Neural cell (in vitro differentiated cells): ENCODE measurements around the gene NR1H4.

ENCODE experiments used
- MXI1 ChIP-seq: fragments of 450-650 bp; conservative IDR thresholded peaks from 2 replicates; pipeline ENCODE4 v1.6.1; 2014; ENCODE audit warnings: antibody characterized with exemption, mild to moderate bottlenecking; ENCODE audit not compliant: poor library complexity, severe bottlenecking
- POLR2AphosphoS5 ChIP-seq: IDR thresholded peaks from 2 replicates; pipeline ENCODE4 v1.6.1; 2012
- RAD21 ChIP-seq: fragments of 450-650 bp; conservative IDR thresholded peaks from 2 replicates; pipeline ENCODE4 v1.6.1; 2014; ENCODE audit warnings: antibody characterized with exemption, mild to moderate bottlenecking, moderate library complexity
- REST ChIP-seq: IDR thresholded peaks from 2 replicates; pipeline ENCODE4 v1.6.1; 2012; ENCODE audit warnings: borderline replicate concordance
- SMC3 ChIP-seq: fragments of 450-650 bp; conservative IDR thresholded peaks from 2 replicates; pipeline ENCODE4 v1.6.1; 2014; ENCODE audit warnings: antibody characterized with exemption, mild to moderate bottlenecking, moderate library complexity; ENCODE audit not compliant: poor library complexity
- TAF1 ChIP-seq: IDR thresholded peaks from 2 replicates; pipeline ENCODE4 v1.6.1; 2012; ENCODE audit warnings: low read depth
- TF ChIP-seq, protein P1 (sequence below): fragments of 450-650 bp; IDR thresholded peaks from 2 replicates; pipeline ENCODE4 v1.5.1; 2014; ENCODE audit warnings: antibody characterized with exemption, mild to moderate bottlenecking, moderate library complexity; ENCODE audit not compliant: poor library complexity, severe bottlenecking

DNA sequence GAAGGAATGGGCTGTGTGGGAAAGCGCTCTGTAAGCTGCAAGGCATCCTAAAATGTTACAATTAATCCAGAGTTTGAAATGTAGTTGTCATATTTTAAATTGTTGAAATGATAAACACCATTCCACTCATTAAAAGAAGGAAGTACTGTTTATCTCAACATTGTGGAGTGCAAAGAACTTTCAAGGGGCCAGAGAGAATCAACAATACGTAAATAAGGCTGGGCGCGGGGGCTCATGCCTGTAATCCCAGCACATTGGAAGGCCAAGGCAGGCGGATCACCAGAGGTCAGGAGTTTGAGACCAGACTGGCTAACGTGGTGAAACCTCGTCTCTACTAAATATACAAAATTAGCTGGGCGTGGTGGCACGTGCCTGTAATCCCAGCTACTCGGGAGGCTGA, 24.5 kb downstream of the NR1H4 start:
- TF ChIP-seq, protein P1, sequence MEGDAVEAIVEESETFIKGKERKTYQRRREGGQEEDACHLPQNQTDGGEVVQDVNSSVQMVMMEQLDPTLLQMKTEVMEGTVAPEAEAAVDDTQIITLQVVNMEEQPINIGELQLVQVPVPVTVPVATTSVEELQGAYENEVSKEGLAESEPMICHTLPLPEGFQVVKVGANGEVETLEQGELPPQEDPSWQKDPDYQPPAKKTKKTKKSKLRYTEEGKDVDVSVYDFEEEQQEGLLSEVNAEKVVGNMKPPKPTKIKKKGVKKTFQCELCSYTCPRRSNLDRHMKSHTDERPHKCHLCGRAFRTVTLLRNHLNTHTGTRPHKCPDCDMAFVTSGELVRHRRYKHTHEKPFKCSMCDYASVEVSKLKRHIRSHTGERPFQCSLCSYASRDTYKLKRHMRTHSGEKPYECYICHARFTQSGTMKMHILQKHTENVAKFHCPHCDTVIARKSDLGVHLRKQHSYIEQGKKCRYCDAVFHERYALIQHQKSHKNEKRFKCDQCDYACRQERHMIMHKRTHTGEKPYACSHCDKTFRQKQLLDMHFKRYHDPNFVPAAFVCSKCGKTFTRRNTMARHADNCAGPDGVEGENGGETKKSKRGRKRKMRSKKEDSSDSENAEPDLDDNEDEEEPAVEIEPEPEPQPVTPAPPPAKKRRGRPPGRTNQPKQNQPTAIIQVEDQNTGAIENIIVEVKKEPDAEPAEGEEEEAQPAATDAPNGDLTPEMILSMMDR, result no peak
- TF ChIP-seq RAD21 (no peak), TAF1 (no peak), SMC3 (no peak), POLR2AphosphoS5 (no peak), REST (no peak), MXI1 (no peak)
